ENCODE data around the gene RAD21L1.

Gene RAD21L1

DNA sequence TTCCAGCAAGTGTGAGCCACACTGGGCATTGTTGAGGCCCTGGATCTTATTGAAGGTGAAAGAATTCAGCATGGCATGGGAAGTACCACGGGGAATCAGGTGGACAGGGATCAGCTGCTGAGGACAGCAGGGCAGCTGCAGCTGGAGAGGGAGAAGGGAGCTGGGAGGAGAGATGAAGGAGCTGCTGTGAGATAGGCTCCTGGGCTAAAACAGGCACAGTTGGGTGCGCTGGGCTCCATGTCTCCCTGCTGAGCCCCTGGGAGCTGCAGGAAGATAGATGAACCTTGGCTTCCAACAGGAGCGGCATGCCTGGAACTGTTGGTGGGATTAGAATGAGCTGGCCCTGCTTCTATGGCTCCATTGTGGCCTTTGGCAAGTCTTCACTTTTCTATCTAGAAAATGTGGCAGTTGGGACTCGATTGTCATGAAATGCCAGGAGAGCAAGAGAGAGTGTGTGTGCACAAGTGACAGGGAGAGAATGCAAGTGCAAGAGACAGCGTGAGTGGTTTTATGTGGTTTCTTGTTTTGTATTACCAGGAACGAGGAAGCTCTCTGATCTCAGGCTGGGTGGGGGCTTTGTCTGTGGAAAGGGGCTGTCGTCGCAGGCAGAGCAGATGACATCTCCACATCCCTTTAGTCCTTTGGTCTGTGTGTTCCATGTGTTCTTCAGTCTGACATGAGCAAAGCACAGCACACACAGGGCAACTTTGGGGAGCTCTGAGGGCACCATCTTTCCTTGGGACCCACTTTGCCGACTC is 60.6 kb downstream of the RAD21L1 start:
- CTCF ChIA-PET = no interaction called here
- no peak for DNase-seq (ENCODE audit: extremely low spot score)
- TF ChIP-seq FOXA1 (IDR thresholded peaks at IDR 0.05) = no peak
- no peak for TF ChIP-seq HDGF (IDR thresholded peaks at IDR 0.05; ENCODE audit: borderline replicate concordance)
- TF ChIP-seq LEF1 (IDR thresholded peaks at IDR 0.05; ENCODE audit: borderline replicate concordance) = no peak
- POLR2A ChIA-PET = interaction anchor here (0.7 kb wide), 1 partner anchor 21 kb away, joined by 3 read pairs; the partner anchor contains the start of gene SNPH

DNA sequence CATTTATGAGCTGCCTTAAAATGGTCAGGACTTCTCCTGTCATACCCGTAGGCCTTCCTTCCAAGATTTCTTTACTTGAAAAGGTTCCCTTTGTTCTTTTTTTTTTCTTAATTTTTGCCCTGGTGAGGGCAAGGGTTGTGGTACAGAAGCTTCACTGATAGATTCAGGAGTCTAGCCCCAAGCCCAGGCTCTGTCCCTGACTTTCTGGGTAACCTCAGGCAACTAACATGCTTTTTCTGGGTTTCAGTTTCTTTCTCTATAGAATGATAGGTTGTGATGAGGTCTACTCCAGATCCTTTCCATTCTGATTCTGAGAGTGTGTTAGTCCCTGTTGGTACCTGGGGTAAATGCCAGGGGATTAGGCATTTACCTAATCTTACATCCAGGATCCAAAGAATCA is 61.5 kb downstream of the RAD21L1 start:
- no peak for DNase-seq (ENCODE audit: extremely low spot score)
- ChIA-PET CTCF (no interaction called here), POLR2A (no interaction called here)
- TF ChIP-seq ELF4 (IDR thresholded peaks at IDR 0.05) (no peak), SP1 (IDR thresholded peaks at IDR 0.05) (no peak), SUZ12 (IDR thresholded peaks at IDR 0.05) (no peak), ZNF384 (IDR thresholded peaks at IDR 0.05) (no peak), HDGF (IDR thresholded peaks at IDR 0.05; ENCODE audit: borderline replicate concordance) (no peak), FOXK2 (IDR thresholded peaks at IDR 0.05) (no peak), FOXM1 (IDR thresholded peaks at IDR 0.05; ENCODE audit: borderline replicate concordance) (no peak), FOXA1 (IDR thresholded peaks at IDR 0.05) (no peak), LEF1 (IDR thresholded peaks at IDR 0.05; ENCODE audit: borderline replicate concordance) (no peak), ARNT (IDR thresholded peaks at IDR 0.05) (no peak)
- TF ChIP-seq, protein P1, sequence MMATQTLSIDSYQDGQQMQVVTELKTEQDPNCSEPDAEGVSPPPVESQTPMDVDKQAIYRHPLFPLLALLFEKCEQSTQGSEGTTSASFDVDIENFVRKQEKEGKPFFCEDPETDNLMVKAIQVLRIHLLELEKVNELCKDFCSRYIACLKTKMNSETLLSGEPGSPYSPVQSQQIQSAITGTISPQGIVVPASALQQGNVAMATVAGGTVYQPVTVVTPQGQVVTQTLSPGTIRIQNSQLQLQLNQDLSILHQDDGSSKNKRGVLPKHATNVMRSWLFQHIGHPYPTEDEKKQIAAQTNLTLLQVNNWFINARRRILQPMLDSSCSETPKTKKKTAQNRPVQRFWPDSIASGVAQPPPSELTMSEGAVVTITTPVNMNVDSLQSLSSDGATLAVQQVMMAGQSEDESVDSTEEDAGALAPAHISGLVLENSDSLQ (IDR thresholded peaks at IDR 0.05) = no peak

DNA sequence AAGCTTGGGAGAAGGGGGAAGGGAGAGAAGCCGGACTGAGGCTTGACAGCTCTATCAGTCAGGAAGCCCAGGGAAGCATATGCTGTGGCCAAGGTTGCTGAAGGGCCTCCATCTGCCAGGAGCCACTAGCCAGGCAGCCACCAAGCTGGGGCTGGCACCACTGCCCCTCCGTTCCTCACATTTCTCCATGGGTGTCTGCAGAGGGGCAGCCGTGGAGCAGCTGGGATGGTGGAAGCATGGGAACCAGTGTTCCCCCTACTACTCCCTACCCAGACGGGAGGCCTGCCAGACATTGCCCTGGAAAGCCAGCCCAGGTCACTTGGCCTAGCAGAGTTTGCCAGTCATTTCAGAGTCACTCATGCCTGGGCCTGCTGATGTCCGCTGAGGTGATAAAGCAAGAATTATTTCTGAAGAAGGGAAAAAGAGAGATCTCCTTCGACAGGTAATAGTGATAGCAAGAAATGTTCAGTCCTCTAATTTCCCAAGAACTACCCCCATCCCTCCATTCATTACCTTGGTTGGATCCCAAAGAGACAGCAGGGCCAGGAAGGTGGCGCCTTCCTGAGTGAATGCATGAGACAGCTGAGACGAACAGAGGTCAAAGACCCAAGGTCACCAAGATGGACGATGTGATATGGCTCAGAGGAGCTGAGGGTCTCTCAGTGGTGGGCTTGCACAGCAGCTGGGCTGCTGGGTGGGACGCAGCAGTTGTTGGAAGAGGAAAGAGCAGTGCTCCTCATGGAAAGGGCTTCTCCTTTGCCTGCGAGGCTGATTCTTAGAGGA is 62.1 kb downstream of the RAD21L1 start:
- TF ChIP-seq ZNF384 (IDR thresholded peaks at IDR 0.05) (no peak), FOXK2 (IDR thresholded peaks at IDR 0.05) (no peak), LEF1 (IDR thresholded peaks at IDR 0.05; ENCODE audit: borderline replicate concordance) (no peak), FOXA1 (IDR thresholded peaks at IDR 0.05) (no peak), TARDBP (IDR thresholded peaks at IDR 0.05) (no peak), ELF4 (IDR thresholded peaks at IDR 0.05) (no peak), SUZ12 (IDR thresholded peaks at IDR 0.05) (no peak), FOXM1 (IDR thresholded peaks at IDR 0.05; ENCODE audit: borderline replicate concordance) (no peak), BHLHE40 (IDR thresholded peaks at IDR 0.05; ENCODE audit: borderline replicate concordance) (no peak), NFRKB (IDR thresholded peaks at IDR 0.05) (no peak), HDGF (IDR thresholded peaks at IDR 0.05; ENCODE audit: borderline replicate concordance) (no peak), CTBP1 (IDR thresholded peaks at IDR 0.05; ENCODE audit: borderline replicate concordance) (no peak)
- TF ChIP-seq, protein P1 (IDR thresholded peaks at IDR 0.05) = no peak
- no peak for DNase-seq (ENCODE audit: extremely low spot score)
- CTCF ChIA-PET = no interaction called here
- POLR2A ChIA-PET = no interaction called here

DNA sequence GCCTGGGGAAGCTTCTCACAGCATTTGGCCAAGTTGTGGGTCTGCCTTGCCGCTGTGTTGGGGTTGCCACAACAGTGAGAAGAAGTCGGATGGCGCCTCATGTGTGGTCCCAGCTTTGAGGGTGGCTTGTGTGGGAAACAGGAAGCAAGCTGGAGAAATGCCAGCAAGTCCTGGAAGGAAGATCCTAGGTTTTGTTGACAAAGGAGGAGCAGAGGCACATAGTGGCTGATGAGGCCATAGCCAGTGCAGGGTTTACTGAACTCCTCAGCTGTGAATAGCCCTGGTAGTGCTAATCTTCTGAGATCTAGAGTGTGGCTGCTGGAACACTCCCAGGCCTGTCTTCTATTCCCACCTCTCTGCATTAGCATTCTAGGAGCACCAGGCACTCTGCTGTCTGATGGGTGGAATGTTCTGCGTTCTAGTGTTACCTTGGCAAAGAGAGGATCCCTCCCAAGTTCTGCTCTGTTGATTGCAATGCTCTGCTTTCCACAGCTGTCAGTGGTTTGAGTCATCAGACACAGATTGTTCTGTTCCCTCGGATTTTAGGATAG is 65.4 kb downstream of the RAD21L1 start:
- TF ChIP-seq LEF1 (IDR thresholded peaks at IDR 0.05; ENCODE audit: borderline replicate concordance) (no peak), NFRKB (IDR thresholded peaks at IDR 0.05) (no peak), TARDBP (IDR thresholded peaks at IDR 0.05) (no peak), ARNT (IDR thresholded peaks at IDR 0.05) (no peak), ELF4 (IDR thresholded peaks at IDR 0.05) (no peak), FOXK2 (IDR thresholded peaks at IDR 0.05) (no peak), SUZ12 (IDR thresholded peaks at IDR 0.05) (no peak), CTBP1 (IDR thresholded peaks at IDR 0.05; ENCODE audit: borderline replicate concordance) (no peak), ZNF384 (IDR thresholded peaks at IDR 0.05) (no peak), FOXM1 (IDR thresholded peaks at IDR 0.05; ENCODE audit: borderline replicate concordance) (no peak), BHLHE40 (IDR thresholded peaks at IDR 0.05; ENCODE audit: borderline replicate concordance) (no peak), FOXA1 (IDR thresholded peaks at IDR 0.05) (no peak), SP1 (IDR thresholded peaks at IDR 0.05) (no peak)
- CTCF ChIA-PET = interaction anchor here (1.2 kb wide), 1 partner anchor 9 kb away, joined by 3 read pairs; no protein-coding TSS in a partner anchor
- POLR2A ChIA-PET = interaction anchor here (1.1 kb wide), 1 partner anchor 25 kb away, joined by 3 read pairs; no protein-coding TSS in a partner anchor
- no peak for DNase-seq (ENCODE audit: extremely low spot score)

DNA sequence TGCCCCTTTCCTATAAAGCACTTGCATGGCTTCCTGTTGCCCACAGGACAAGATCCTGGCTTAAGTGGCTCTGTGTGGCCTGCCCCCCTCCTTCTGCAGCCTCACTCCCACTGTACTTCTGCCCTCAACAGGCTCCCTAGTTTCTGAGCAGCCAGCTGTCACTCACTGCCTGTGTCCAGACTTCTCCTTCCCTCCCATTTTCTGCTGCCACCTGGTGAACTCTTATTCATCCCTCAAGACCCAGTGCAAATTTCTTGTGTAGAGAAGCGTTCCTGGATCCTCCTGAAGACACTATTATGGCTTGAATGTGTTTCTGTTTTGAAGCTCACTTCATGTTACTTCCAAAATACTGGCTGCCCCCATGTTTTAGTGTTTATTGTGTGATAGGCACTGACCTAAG is 66.8 kb downstream of the RAD21L1 start:
- ChIA-PET CTCF (no interaction called here), POLR2A (no interaction called here)
- no peak for DNase-seq (ENCODE audit: extremely low spot score)
- TF ChIP-seq ARNT (IDR thresholded peaks at IDR 0.05) (no peak), LEF1 (IDR thresholded peaks at IDR 0.05; ENCODE audit: borderline replicate concordance) (no peak), ELF4 (IDR thresholded peaks at IDR 0.05) (no peak), NFRKB (IDR thresholded peaks at IDR 0.05) (no peak), L3MBTL2 (conservative IDR thresholded peaks at IDR 0.05) (no peak), BHLHE40 (IDR thresholded peaks at IDR 0.05; ENCODE audit: borderline replicate concordance) (no peak), ZNF384 (IDR thresholded peaks at IDR 0.05) (no peak), FOXM1 (IDR thresholded peaks at IDR 0.05; ENCODE audit: borderline replicate concordance) (no peak), FOXA1 (IDR thresholded peaks at IDR 0.05) (no peak), TARDBP (IDR thresholded peaks at IDR 0.05) (no peak)
- TF ChIP-seq, protein P1 (IDR thresholded peaks at IDR 0.05) = no peak
